GM06990 (cell line): ENCODE data around the gene IMP4.
"Not testable (repeated sequence)": the region's sequence is repeated elsewhere in the genome, so short reads cannot be mapped to it uniquely, and the experiment has no call there.

Source experiments
- DNase-seq: peaks from one replicate; pipeline ENCODE4 v3.0.0-alpha.2; 2011; ENCODE audit not compliant: insufficient read length; ENCODE audit errors: extremely low read depth
- H3K27me3 ChIP-seq: replicated peaks from 2 replicates; pipeline ENCODE4 v1.6.0; 2011; ENCODE audit warnings: low read length; ENCODE audit not compliant: control insufficient read depth, insufficient read depth
- H3K36me3 ChIP-seq: 2 replicates; pipeline ENCODE4 v1.5.1; 2011; ENCODE audit warnings: low read length; ENCODE audit not compliant: control insufficient read depth, insufficient read depth
- H3K4me3 ChIP-seq: replicated peaks from 2 replicates; pipeline ENCODE4 v1.5.1; 2011; ENCODE audit warnings: low read depth, mild to moderate bottlenecking, control low read depth, low read length
- TF ChIP-seq, protein P1 (sequence below): IDR thresholded peaks from 2 replicates; pipeline ENCODE4 v1.5.1; 2011; ENCODE audit warnings: low read length, control low read depth, mild to moderate bottlenecking, inconsistent platforms; ENCODE audit not compliant: insufficient read depth, poor library complexity, severe bottlenecking

The IMP4 gene

DNA sequence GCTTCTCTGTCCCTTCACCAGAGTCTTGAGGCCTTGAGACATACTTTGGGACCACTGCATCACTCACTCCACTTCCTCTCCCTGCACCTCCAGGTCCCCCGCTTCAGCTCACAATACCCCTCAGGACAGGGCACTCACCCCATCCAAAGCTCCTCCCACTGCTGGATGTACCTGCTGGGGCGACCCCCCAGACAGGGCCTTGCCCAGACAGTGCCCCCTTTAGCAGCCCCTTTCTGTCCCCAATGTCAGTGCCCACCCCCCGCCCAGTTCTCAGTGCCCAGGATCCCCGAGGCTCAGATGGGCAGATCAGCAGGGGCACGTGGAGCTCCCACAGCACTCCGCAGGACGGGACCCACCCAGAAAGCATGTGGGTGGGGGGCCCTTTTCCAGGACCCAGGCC is 23.8 kb upstream of the IMP4 start:
- DNase-seq: no peak
- TF ChIP-seq, protein P1, sequence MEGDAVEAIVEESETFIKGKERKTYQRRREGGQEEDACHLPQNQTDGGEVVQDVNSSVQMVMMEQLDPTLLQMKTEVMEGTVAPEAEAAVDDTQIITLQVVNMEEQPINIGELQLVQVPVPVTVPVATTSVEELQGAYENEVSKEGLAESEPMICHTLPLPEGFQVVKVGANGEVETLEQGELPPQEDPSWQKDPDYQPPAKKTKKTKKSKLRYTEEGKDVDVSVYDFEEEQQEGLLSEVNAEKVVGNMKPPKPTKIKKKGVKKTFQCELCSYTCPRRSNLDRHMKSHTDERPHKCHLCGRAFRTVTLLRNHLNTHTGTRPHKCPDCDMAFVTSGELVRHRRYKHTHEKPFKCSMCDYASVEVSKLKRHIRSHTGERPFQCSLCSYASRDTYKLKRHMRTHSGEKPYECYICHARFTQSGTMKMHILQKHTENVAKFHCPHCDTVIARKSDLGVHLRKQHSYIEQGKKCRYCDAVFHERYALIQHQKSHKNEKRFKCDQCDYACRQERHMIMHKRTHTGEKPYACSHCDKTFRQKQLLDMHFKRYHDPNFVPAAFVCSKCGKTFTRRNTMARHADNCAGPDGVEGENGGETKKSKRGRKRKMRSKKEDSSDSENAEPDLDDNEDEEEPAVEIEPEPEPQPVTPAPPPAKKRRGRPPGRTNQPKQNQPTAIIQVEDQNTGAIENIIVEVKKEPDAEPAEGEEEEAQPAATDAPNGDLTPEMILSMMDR: no peak
- Histone ChIP-seq H3K36me3 (no peaks in the 10 kb centered on the region), H3K27me3 (no peaks in the 10 kb centered on the region; the same call in 1 of the 2 replicates), H3K4me3 (no peak overlapping the region)

DNA sequence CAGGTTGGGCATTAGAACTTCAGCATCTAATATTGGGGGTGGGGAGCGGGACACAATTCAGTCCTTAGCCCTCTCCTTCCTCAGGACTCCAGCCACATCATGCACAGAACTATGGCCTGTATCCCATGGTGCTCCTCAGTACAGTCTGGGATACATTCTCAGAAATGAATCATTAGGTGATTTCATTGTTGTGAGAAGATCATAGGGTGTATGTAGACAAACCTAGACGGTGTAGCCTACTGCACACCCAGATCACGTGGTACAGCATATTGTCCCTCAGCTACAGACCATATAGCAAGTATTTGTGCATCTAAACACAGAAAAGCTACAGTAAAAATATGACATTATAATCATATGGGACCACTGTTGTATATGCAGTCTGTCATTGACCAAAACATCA is 23.2 kb upstream of the IMP4 start:
- no peak for DNase-seq
- Histone ChIP-seq H3K36me3 (no peaks in the 10 kb centered on the region), H3K4me3 (no peak overlapping the region), H3K27me3 (no peaks in the 10 kb centered on the region; the same call in none of the 2 replicates)
- TF ChIP-seq, protein P1: no peak

DNA sequence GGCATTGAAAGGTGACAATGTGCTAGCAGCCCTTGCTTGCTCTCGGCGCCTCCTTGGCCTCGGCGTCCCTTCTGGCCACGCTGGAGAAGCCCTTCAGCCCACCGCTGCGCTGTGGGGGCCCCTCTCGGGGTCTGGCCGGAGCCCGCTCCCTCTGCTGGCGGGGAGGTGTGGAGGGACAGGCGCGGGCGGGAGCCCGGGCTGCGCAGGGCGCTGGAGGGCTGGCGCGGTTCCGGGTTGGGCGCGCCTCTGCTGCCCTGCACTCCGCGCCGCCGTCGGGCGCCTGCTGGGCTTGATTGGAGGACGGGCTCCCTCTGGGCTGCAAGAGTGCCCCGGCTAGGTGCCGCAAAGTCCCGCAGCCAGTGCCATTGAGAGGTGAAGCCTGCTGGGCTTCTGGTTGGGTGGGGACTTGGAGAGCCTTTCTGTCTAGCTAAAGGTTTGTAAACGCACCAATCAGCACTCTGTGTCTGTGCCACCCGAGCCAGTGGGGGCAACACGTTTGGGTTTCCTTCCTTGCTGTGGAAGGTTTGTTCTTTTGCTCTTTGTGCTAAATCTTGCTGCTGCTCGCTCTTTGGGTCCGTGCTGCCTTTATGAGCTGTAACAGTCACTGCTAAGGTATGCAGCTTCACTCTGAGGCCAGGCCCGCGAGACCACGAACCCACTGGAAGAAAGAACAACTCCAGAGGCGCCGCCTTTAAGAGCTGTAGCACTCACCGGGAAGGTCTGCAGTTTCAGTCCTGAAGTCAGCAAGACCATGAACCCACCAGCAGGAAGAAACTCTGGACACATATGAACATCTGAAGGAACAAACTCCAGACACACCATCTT is 14.8 kb upstream of the IMP4 start:
- Histone ChIP-seq H3K36me3 (no peaks in the 10 kb centered on the region), H3K27me3 (no peaks in the 10 kb centered on the region; the same call in none of the 2 replicates), H3K4me3 (no peak overlapping the region)
- TF ChIP-seq, protein P1: no peak
- DNase-seq: no peak

DNA sequence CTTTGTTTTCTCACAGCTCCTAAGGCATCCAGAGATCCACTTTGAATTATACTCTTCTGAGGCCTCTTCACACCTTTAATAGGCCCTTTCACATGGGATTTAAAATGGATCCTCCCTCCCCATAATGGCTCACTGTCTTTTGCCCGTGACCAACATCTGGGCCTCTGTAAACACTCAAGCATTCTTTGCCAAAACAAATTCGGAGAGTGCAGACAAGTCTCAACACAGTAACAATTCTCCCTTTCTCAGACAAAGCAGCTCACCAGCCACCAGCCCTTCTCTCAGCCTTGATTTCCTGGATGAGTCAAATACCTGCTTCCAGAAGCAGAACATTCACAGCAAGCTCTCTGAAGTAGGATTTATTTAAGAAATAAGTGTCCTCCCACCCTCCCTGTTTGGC is 14.0 kb upstream of the IMP4 start:
- H3K4me3 ChIP-seq: no peak overlapping the region
- H3K27me3 ChIP-seq: no peaks in the 10 kb centered on the region; the same call in none of the 2 replicates
- TF ChIP-seq, protein P1: no peak
- no peak for DNase-seq
- no peaks in the 10 kb centered on the region for H3K36me3 ChIP-seq

DNA sequence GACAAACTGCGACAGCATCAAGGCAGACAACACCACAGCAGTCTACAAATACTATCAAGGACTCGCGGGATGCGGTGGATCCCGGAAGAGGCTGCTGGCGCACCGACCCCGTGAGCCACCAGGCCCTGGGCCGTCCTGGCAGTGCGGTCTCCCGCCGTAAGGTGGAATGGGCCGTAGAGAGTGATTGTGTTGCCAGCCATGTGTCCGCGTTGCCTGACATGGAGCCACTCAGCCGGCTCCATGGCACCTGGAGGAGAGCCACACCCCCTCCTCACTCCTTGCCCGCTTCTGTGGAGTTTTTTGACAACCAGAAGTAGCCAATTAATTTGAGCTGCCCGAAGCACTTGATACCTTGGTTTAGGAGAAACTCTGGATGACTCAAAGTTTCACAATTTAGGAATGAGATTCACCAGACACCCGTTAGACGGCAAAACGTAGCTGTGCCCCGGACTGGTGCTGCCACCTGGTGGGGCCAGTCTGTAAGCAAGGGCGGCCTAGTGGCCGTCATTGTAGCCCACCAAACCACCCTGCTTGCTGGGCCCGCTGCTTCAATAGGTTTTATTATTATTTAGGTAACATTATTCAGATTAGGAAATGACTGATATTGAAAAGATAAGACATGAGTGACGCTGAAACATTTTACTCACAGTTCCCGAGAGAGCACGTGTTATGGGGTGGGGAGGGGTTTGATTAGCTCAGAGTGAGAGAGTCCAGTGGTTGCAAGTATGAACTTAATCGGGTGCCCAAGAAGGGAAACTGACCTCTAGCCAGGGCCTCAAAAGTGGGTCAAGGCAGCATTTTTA is 10.2 kb upstream of the IMP4 start:
- H3K4me3 ChIP-seq: no peak overlapping the region
- DNase-seq: peak; percentile 55

DNA sequence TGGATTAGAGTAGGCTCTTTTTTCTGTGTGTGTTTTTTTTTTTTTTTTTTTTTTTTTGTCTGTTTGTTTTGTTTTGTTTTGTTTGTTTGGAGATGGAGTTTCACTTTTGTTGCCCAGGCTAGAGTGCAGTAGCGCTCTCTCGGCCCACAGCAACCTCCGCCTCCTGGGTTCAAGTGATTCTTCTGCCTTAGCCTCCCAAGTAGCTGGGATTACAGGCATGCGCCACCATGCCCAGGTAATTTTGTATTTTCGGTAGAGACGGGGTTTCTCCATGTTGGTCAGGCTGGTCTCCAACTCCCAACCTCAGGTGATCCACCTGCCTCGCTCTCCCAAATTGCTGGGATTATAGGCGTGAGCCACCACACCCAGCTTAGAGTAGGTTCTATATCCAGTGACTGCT is 9.4 kb upstream of the IMP4 start:
- not testable (repeated sequence) for DNase-seq, H3K4me3 ChIP-seq, H3K36me3 ChIP-seq, H3K27me3 ChIP-seq

More for the DNA sequence above, 10.2 kb upstream of the IMP4 start:
- Histone ChIP-seq H3K27me3 (no peaks in the 10 kb centered on the region; the same call in 1 of the 2 replicates), H3K36me3 (no peaks in the 10 kb centered on the region)
- TF ChIP-seq, protein P1: peak; percentile 93
